Activated CD8-positive, alpha-beta memory T cell treated with anti-CD3 and anti-CD28 coated beads for 24 hours (primary cell): ENCODE data around the gene EHD4.

Experiments used
- DNase-seq: peaks from one replicate; pipeline ENCODE4 v3.0.0-alpha.2; 2020

EHD4 gene

DNA sequence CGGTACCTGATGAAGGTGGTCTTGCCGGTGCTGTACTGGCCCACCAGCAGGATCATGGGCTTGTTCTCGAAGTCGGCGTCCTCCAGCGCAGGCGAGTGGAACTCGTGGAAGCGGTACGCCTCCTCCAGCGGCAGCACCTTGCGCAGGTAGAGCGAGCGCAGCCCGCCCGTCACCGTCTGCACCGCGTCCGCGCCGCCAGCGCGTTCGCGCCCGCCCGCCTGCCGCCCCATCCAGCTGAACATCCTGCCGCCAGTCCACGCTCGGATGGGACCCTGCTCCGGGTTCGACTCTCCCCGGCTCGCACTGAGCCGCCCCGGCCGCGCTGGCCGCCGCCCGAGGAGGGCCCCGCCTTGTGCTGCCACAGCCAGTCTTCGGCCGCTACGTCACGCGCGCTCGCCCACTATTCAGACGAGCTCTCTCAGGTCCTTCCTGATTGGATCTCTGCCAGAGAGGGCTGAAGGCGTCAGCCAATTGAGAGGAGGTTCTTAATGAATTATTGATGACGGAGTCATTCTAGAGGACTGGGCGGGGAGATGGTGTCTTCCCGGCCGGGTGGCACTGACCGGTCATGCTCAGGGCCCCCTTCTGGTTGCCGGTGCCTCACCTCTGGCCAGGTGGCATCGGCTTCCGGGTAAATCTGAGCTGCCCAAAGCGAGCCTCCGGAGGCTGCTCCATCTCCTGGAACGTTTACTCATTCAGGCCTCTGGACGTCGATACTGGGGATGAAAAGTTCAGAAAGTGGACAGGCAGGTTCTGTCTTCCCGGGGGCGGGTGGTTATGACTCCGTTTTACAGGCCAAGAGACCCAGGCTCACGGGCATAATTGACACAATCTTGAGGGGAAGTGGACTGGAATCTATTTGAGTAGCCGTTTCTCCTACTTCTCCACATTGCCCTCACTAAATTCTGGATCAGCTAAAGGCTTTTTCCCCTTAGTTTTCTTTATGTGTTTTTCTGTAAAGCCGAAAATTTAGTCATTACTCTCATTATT, at the start of gene EHD4:
EHD4 (minus strand) TSS at position 305 of the 990 bp plus-strand sequence; CDS start at position 242, 63 bp downstream.
- peak; percentile 96 for DNase-seq

DNA sequence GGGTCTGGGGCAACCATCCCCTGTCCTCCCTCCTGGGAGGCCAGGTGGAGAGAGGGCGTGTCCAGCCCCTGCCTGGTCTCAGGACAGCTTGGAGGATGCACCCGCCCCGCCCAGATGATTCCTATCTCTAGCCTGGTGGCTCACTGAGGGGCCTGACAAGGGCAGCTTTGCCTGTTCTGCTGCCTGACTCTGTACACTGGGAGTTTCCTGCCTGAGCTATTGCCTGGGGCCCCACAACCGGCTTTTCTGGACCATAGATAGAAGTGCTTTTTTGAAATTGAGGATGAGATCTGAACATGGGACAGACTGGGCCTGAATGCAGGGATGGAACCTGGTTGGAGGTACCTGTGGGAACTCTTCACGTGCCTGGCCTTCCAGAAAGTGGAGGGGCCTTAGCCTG, 49.2 kb upstream of the EHD4 start:
- no peak for DNase-seq

DNA sequence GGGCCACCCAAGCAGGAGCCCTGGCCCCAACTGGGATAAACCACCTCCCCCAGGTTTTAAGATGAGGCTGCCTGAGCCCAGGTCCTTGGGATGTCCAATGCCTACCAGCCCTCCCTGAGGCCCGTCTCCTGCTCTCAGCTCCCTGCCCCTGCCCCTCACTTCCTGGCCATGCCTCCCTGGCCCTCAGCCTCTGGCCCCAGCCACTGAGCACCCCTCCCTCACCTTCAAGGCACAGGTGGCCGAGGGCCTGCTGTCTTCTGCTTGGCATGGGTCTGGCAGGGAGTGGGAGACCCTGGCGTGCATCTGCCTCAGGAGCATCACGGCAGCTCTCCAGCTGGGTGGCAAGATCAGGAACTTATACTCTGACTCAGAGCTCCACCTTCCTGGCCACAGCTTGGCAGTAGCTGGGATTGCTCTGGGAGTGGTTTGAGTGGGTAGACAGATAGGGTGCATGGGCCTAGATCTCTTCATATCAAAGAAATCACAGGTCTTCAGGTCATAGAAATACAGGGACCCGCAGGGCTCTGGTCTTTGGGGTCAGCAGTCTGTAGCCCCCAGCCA, 48.4 kb upstream of the EHD4 start, which contains the start of gene PLA2G4E:
PLA2G4E (minus strand) TSS at position 330 of the 561 bp plus-strand sequence; CDS start at position 318, 12 bp downstream.
- DNase-seq: no peak

DNA sequence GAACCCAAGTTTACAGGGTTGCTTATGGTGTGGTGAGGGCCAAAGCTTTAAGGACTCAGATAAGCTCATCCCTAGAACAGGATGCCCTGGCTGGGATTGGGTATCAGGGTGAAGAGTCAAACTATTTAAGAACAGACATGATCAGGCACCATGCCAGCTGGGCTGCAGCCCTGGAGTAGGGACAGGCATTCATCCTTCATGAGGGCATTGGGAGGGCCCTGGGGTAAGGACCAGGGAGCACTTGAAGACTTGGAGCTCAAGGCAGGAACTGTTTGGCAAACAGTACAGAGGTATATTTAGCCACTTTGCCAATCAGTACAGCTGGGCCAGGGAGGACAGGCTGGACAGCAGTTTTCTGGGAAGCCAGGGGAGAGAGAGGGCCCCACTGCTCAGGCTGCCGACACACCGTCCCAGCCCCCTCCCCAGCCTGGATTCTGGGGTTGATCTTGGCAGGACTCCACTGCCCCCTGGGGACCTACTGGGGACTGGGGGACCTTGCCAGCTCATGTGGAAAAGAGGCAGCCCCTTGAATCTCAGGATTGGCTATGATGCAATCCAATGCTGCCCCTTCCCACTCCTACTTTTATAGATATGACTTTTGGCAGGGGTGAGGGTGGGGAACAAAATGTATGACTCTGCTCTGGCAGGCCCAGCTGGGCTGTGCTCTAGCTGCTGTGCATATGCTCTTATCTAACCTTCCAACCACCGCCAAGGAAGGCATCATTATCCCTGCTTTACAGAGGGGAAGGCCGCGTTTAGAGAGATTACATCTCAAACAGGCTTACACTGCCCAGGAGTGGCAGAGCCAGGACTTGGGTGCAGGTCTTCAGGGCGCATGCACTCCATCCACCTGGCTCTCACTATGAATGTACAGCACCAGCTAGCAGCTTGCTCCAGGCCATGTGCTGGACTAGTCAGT, 46.2 kb upstream of the EHD4 start:
- no peak for DNase-seq

DNA sequence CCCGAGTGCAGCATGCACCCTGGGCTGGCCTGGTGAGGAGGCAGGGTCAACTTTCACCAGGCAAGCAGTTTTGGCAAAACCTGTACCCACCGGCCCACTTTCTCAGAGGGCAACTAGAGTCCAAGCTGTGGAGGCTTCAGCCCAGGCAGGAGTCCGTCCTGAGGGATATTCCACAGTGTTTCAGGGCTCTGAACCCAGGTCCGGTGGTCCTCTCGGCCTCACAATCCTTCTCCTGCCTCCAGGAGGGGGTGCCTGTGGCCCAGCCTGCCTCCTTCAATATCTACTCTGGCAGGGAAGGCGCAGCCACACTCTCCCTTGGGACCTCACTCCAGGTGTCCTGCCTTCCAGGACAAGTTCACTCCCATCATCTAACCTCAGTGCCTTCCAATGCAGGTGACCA, 44.6 kb upstream of the EHD4 start:
- DNase-seq: no peak

DNA sequence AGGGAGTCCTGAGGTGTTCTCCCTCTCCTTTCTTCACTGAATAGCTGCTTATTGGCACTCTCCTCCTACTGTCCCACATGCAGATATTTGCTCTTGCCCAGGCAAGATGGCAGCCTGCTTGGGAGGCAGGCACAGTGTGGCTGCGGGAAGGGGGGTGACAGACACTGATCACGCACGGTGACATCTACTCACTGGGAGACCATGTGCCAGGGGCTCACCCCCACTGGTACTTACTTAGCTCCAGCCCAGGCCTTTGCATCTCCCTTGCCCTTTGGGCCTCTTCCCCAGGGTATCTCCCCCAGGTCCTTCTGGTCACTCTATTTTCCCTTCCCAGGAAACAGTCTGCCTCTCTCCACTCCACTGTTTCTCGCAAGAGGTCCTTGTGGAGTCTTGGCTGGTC, 42.0 kb upstream of the EHD4 start:
- DNase-seq: no peak

DNA sequence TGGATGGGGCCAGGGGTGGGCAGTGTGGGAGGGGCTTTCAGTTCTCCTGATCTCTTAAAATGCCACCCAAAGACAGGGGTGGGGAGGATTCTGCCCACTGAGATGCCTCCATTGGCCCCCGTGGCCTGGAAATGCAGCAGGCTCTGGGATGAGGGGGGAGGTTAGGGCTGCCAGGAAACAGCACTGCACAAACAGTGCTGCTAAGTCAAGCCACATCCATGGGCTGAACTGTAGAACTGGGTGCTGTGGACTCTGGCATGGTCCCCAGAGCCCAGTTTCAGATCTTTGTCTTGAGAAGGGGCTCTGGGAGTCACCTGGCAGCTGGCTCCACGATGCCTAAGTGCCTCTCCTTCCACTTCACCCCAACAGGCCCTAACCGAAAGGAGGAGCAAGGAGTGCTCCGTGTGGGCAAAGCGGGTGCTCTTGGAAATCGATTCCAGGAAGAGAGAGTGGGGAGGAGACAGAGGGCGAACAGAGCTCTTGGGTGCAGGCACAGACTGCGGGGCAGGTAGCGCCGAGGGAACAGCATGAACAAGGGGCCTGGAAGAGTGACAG, 40.6 kb upstream of the EHD4 start:
- no peak for DNase-seq

DNA sequence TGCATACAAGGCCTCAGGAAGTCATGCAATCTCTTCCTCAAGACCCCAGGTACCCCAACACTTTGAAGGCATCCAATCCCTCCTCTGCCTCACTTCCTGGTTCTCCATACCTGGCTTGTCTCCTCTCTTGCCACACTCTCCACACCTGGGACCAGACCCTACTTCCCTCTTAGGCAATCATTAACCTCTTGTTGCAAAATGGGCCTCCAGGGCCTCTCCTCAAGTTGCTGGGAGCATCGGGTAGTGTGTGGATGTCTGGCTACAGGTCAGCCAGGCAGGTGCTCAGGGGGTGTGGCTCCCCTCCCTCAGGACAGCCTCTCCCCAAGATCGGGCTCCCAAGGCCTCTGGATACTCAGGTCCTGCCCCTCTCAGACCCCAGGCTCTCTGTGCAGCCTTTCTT, 39.9 kb upstream of the EHD4 start:
- DNase-seq: no peak

DNA sequence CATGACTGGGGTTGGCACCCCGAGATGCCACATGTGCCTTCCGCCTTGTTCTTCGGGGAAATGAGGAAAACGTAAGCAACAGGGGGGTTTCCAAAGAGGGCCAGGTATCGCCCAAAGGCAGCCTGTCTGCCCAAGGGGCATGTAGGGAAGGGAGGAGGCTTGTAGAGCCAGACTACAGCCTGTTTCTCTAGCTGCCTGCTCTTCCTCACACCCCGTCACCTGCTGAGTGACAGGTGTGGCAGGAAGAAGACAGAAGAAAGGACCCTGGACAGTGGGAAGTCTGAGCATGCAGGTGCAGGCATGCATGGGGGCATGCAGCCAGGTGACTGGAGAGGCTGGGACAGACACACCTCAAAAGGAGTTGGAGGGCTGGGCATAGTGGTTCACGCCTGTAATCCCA, 38.7 kb upstream of the EHD4 start:
- DNase-seq: no peak

DNA sequence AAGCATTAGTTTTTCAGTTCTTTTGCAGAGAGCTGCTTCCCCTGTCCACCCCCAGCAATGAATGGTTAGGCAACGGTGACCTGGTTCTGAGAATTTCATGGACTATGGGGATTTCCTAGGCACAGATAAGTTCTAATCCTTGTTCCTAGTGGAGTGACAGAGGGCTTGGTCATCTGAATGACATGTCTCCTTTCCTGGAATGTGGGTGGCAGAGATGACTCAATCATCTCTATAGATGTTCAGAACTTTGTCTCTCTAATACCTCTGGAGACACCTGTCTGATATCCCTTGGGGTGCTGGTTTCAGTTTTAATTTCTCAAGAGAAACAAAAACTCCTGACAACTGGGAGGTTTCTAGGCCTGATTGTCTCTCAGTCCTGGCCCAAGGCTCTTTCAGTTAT, 38.1 kb upstream of the EHD4 start:
- no peak for DNase-seq

DNA sequence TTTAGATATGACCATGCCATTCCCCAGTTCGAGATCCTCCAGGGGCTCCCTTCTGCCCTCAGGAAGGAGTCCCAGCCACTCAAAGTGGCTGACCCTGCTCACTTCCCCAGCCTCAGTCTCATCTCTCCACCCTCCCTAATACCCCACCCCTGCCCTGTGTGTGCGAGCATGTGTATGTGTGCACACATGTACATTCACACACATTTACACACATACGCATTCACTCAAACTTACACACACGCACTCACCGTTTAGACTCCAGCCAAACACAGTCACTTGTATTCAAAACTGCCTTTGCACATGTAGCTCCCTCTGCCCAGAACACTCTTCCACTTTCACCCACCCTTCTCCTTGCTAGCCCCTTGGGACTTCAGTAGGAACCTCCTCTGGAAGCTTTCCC, 37.1 kb upstream of the EHD4 start:
- no peak for DNase-seq

DNA sequence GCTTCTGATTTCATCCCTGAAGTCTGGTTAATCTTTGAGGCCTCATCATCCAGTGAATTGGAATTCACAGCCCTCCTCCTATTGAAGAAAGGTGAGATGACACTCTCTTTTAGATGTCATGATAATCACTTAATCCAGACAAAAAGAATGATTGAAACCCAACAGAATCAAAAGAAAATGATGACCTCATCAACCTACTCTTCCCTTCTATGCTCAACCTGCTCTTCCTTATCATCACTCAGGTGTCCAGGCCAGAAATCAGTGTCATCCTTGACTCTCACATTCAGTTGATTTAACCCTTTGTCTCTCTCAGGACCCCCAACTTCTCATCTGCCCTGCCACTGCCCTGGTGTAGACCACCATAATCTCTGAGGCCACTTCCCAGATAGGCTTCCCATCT, 36.7 kb upstream of the EHD4 start:
- no peak for DNase-seq

DNA sequence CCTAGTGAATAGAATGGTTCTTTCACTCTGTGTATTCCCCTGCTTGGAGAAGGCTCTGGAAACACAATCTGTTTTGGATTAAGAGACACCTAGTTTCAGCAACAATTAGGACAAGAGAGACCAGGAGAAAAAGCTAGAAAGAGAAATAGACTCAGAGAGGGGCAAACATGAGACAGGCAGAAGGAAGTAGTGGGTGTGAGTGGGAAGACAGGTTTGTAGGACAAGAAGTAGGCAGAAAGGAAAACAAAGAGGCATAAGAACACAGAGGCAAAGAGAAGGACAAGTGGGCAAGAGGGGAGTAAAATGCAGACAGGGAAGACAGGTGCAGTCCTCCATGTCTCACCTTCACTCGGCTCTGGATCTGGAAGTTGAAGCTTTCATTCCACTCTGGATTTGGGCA, 35.0 kb upstream of the EHD4 start:
- no peak for DNase-seq

DNA sequence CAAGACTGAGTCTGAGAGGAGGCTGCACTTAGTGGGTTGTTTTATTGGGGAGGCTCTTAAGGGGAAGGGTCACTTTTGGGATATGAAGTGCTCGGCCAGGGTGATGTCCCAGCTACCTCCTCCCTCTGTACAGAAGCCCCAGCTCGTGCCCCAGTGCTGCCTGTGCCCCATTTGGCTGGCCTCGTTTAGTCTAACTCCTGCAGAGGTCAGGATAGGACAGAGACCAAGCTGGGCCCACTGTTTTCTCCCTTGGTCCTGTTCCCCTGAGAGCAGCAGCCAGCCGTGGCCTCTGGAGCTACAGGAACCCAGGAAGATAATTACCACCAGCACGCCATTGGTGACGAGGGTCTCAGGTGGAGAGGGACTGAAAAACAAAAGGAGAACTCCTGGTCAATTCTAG, 30.0 kb upstream of the EHD4 start:
- DNase-seq: no peak

DNA sequence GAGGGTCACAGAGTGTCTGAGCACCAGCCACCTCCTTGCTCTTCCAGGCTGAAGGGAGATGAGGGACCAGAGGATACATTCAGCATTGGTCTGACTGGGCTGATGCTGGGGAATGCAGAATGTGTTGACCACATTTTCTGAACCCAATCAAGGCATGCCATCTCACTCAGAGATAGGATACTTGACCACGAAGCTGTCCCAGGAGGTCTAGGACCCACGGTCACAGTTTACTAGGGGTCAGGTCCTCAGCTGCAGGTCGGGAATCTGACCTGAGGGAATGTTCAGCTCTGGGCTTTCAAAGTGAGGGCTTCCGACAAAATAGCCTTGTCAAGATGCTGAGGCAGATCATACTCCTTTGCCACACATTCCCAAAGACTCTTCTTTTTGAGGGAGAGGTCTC, 28.9 kb upstream of the EHD4 start:
- DNase-seq: no peak

DNA sequence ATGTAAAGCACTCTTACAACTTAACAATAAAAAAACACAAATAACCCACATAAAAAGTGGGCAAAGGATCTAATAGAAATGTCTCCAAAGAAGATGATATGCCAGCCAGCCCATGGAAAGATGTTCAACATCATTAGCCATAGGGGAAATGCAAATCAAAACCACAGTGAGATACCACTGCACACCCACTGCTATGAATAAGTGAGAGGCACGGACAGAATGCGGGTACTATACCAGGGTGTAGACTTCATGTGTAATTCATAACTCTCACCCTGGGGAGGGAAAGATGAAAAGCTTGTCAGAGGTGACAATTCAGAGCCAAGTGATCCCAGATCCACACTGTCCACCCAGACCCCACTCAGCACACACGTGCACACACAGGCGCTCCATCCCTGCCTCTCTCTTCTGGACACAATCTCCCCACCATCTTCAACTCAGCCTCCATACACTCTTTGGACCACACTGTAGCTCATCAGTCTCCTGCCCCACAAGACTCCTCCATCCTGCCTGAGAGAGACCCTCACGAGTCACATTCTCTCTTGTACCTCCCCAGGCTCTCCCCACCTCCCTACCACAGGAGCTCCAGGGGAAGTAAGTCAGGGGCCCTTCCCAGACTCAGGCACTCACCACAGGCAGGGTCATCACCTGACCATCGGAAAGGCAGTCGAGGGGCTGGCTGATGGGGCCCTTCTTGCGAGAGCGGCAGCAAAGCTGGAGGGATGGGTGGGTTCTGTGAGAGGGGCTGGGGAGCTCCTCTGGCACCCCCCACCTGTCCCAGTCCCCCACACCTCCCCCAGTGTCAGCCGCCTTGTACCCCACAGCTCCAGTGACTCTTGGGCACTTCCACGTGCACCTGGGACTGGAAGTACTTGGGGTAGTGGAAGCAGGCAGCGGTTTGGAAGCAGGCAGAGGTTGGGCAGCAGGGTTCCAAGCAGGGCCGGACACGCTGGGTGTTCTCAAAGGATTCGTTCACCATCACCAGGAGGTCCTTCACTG, 27.2 kb upstream of the EHD4 start:
- no peak for DNase-seq

DNA sequence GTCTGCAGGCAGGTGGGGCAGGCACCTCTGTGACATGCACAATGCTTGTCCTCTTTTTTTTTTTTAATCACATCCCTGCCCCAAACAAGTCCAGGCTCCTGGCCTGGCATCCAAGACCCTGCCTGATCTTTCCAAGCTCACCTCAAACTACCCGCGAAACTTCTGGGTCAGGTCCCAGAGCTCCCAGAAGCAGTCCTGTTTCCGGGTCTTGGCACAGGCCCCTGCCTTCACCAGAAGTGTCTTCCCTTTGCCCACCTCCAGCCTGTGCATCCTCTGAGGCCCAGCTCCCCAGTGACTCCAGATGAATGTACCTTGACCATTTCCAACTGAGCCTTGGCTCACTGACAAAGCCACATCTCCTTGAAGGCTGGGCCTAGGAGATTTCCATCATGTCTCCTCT, 25.5 kb upstream of the EHD4 start:
- no peak for DNase-seq

DNA sequence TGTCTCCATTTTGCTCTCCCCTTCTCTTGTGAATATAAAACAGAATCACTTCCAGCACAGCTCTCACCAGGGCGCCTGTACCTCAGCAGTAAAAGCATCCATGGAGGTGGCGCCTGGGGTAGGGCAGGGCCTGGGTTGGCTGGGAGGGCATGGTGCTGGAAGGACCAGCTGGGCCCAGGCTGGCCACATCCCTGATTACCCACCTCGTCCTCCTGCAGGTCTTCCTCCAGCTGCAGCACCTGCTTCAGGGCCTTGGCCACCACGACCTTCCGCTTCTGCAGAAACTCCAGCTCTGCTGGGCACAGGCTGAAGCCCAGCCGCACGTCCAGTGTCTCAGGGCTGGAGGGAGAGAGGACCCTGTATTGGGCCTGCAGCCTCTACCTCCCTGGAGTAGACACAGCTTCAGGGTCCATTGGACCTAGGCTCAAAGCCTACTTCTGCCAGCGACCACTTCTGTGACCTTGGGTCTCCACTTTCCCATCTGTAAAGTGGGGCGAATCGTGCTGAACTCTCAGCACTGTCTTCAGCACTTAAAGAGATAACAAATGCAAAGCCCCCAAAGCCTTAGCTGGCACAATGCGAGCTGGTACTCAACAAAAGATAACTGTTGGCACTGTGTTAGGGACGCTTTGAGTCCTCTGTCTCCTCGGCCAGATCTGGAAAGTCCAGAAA, 24.7 kb upstream of the EHD4 start:
- DNase-seq: no peak

DNA sequence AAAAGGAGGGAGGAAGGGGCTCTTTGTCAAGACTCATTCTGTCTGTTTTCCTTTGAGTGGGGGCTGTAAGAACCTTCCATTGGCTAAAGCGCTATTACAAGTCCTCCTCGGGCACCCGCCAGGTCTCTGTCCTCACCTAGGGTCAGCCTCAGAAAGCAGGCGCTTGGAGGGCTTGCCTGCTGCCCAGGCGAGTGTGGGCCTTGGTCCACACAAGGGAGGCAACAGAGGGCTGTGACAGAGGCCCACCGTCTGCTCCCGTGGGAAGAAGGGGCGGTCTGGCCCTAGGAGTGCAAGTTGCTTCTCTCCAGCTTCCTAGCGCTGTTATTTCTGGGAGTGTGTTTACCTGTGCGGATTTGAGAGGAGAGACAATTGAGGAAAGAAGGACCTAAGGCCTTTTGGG, 24.0 kb upstream of the EHD4 start:
- DNase-seq: no peak

DNA sequence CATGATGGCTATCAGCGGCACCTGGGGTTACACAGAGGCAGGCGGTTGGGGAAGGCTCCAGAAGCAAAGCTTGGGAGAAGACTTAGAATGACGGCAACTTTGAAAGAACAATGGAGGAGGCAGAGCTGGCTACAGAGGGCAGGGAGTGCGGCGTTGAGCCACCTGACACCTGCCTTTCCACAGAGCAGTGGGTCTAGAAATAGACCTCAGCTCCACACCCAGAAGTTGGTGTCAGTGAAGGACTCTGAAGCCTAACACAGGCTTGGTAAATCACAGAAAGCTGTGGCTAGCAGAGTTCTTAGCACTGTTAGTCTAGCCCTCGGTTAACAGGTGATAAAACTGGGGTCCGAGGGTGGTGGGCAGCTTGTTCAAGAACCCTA, 23.1 kb upstream of the EHD4 start:
- no peak for DNase-seq
